ENCODE measurements around the gene CALML3.

GRCh38 chr10:5488272-5489161 lies 36.2 kb upstream of the CALML3 start:
- TF ChIP-seq POLR2A (IDR thresholded peaks at IDR 0.05), result no peak
- TF ChIP-seq CTCF (IDR thresholded peaks at IDR 0.05), result no peak
- no peak for TF ChIP-seq EP300 (IDR thresholded peaks at IDR 0.05)
